ENCODE results near the gene FAM9A.
"Not testable (repeated sequence)": the region's sequence is repeated elsewhere in the genome, so short reads cannot be mapped to it uniquely, and the experiment has no call there.

FAM9A gene

DNA sequence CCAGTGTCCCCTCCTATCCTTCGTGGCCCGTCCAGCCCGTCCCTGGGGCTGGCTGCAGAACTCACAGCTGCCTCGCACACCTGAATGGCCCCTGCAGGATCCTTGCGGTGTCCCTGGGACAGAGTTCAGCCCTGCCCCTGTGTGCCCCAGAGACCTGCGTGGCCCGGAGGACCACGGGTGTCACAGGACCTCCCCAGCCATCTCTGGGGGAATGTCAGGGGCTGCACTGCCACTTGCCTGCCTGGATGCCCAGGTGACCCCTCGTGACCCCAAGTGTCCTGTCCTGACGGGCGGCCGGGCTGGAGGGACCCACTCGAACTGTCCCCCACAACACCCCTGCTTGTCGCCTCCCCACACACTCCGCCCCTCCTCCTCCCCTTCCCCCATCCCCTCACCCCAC is 832 bp downstream of the FAM9A start:
- not testable (repeated sequence) for DNase-seq

GRCh38 chrX:8799281-8799680 is 1.9 kb downstream of the FAM9A start:
- not testable (repeated sequence) for DNase-seq

DNA sequence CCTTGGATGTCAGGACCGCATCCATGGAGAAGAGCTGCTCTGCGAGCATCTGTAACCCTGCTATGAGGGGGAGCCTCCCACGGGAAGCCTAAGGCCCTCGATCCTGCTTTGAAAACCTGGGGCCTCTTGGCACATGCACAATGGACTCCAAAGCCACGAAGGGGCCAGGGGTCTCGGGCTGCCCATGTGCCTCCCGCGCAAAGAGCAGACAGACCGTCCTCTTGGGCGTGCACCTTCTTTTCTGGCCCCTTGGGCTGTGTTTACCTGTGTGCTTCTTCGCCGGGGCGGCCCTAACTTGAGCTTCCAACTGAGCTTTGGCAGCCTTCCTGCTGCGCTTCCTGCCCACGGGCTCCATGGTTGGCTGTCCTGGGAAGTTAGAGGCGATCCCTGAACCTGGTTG is 2.5 kb downstream of the FAM9A start:
- not testable (repeated sequence) for DNase-seq

GRCh38 chrX:8787119-8787518 is 14.1 kb downstream of the FAM9A start:
- not testable (repeated sequence) for DNase-seq

DNA sequence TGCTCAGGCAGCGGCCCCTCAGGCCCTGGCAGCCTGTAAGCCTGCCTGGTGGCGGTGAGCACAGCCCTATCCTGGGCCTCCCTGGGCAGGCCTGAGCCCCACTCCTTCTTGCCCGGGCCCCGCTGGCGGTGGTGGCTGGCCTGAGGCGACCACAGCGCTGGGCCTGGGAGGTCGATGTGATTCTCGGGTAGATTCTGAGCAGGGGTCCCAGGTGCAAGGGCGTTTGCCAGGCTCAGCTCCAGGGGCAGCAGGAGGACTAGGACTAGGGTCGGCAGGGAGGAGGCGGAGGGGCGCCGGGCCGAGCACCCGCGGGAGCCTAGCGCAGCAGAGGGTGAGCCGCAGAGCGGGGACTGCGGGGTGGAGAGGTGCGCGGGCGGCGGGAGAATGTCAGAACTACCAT is 17.0 kb downstream of the FAM9A start:
- no peak for DNase-seq

DNA sequence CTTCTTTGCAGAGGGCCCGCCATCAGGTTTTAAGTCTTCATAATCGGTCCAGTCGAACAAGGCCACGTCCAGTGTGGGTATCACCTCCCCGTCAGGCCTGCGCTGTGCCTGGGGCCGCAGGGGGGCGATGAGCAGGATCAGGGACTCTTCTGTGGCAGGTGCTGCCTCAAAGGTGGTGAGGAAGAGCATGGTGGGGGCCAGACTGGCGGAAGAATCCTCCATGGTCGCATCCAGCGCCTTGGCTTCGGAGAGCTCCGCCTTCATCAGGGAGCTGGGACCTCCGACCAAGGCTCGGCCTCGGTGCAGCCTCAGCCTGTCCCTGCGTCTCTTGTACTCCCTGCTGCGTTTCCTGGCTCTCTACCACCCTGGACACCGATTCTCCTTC is 17.5 kb downstream of the FAM9A start:
- DNase-seq = no peak

GRCh38 chrX:8783097-8783713 is 18.0 kb downstream of the FAM9A start:
- DNase-seq = peak; percentile 70

DNA sequence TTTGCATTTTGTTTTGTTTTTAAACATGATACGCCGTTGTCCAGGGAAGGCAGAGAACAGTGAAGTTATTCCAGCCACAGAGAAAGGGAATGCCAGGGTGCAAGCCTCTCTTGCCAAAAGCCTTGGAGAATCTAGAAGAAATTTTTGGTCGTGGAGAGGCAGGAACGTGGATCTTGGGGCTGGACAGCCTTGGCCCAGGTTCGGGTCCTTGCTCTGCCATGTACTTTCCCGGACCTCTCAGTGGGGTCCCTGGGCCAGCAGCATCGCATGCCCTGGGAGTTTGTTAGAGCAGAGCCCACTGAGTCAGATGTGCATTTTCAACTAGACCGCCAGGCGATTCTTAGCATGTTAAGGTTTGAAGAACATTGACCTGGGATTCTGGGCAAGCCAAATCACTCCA is 18.6 kb downstream of the FAM9A start:
- no peak for DNase-seq

- not testable (repeated sequence) for DNase-seq
Measured at GRCh38 chrX:8781921-8782320, 19.3 kb downstream of the FAM9A start.

DNA sequence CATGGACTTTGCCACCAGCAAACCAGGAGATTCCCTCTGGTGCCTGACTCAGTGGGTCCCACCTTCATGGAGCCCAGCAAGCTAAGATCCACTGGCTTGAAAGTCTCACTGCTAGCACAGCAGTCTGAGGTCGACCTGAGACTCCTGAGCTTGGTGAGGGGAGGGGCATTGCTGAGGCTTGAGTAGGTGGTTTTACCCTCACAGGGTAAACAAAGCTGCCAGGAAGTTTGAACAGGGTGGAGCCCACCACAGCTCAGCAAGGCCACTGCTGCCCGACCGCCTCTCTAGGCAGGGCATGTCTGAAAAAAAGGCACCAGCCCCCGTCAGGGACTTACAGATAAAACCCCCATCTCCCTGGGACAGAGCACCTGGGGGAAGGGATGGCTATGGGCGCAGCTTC is 28.1 kb downstream of the FAM9A start:
- DNase-seq = no peak

DNA sequence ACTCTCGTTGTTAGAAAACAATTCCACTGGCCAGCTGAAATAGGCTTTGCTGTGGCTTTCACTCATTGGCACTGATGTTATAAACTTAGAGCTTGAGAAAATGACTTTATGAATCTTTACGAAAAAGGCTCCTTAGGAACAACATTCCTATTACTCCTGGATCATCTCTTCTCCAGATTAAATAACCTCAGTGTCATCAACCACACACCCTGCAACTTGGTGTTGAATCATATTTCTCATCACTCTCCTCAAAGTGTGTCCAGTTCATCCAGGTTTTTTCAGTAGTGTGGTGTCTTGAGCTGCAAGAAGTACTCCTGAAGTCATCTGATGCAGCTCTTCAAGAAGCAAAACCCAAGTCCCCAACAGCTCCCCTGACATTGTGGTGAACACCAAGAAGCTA is 41.2 kb downstream of the FAM9A start:
- DNase-seq = no peak

DNA sequence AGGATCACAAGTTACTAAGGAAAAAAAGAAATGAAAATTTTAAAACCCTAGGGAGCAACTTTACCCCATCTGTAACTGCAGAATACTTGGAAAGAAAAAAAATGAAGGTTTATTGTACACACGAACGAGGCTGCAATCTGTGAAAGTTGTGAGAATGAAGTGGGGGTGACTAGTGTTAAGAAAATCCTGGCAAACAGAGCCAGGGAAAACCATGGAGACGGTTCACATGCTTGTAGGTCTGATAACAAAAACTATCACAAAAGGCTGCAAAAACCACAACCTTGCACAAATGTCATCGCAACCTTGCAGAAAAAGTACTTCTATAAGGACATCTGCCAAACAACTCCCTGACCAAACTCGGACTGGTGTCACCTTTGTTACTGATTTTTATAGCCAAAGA is 42.5 kb downstream of the FAM9A start:
- DNase-seq = not testable (repeated sequence)

GRCh38 chrX:8757609-8758389 is 43.4 kb downstream of the FAM9A start:
- DNase-seq = not testable (repeated sequence)

- DNase-seq = no peak
Measured at GRCh38 chrX:8755813-8756212, 45.4 kb downstream of the FAM9A start.

- no peak for DNase-seq
Measured at GRCh38 chrX:8755116-8755515, 46.1 kb downstream of the FAM9A start.

DNA sequence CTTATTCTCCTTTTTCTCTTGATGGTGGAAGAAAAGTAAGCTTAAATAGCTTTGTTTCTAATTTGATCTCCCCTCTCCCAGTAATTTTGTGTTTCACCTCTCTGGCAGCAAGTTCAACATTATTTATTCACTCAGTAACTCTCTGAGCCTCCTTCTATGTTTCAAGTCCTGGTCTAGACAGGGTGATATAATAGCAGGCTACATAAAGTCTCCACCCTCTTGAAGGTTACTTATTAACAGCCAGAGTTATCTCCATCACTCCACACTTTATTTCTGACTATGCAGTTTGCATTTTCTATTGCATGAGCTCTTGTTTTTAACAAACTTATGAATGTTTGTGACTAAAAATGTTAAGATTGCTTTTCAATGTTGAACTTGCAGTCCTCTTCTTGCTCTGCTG is 51.5 kb downstream of the FAM9A start:
- no peak for DNase-seq

DNA sequence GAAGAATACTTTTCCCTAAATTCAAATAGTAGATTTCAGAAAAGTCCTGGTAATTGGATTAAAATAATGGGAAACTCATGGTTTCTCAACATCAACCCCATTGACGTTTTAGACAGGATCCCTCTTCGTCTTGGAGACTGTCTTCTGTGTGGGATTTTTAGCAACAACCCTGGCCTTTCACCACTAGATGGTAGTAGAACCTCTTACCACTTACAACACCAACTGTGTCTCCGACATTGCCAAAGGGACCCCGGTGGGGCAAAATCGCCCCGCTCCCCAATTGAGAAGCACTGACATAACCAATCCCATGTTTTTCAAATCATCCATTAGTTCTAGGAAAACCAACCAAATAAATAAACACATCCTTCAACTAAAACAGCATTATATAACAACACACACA is 52.3 kb downstream of the FAM9A start:
- DNase-seq = no peak

DNA sequence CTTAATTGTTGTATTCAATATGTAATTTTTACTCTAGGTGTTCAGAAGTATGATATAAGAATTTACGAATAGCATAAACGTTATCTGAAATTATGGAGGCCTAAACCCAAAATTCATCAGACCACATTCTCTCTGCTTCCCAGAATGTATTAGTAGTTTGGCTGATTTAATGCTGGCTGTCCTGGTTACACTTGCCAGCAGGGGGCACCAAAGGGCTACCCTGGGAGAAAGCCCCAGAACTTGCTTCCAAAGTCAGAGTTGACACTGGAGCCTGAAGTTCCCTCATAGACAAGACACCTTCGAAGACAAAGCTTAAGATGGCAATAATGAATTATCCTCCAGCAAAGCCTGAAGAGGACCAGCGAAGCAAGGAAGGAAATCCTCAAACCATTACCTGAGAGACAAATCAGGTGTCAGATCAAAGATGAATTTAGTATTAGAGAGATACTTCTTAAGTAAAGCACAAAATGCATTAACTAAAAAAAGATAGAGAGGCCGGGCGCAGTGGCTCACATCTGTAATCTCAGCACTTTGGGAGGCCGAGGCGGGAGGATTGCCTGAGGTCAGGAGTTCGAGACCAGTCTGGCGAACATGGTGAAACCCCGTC is 58.0 kb downstream of the FAM9A start:
- peak; percentile 80 for DNase-seq

DNA sequence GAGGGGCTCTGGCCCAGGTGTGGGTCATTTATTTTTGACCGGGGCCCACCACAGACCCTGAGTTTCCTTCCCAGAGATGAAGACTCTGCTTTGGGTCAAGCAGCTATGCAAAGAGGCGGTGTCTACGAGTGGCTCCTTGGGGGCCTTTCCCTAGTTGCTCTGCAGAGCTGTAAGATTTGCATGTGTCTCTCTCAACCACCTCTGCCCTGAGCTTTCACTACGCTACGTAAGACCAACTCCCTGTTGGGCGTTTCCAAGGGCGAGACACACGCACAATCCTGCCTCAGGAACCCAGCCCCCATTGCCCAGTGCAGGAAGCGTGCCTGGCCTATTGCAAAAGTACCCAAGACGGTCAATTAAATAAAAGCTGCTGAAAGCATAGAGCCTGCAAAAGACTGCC is 59.2 kb downstream of the FAM9A start:
- no peak for DNase-seq

Data from activated CD8-positive, alpha-beta memory T cell treated with anti-CD3 and anti-CD28 coated beads for 24 hours (primary cell).